Gastroesophageal sphincter (tissue), 3 donors: ENCODE results near the gene TRAPPC1.

ENCODE experiments used
- CTCF ChIP-seq, 4 experiments: fragments of 200-600 bp in 2 of 4; fragments of 450-650 bp in 2 of 4; sonication (generic) in 1 of 4; IDR thresholded peaks; one replicate each; pipeline ENCODE4 v1.5.1; 2017 to 2019; ENCODE audit warnings: antibody characterized with exemption in 4 of 4, mild to moderate bottlenecking in 2 of 4, moderate library complexity in 2 of 4
- POLR2A ChIP-seq, 2 donors: fragments of 450-650 bp; IDR thresholded peaks; one replicate each; pipeline ENCODE4 v1.6.1; 2017; ENCODE audit warnings: antibody characterized with exemption in 2 of 2, mild to moderate bottlenecking in 2 of 2, moderate library complexity in 1 of 2
- POLR2AphosphoS5 ChIP-seq: sonication (generic); formaldehyde crosslinking; IDR thresholded peaks from one replicate; pipeline ENCODE4 v1.6.1; 2017; ENCODE audit warnings: antibody characterized with exemption

GRCh38 chr17:7961421-7961820 lies 29.7 kb upstream of the TRAPPC1 start:
- no peak for TF ChIP-seq CTCF (IDR thresholded peaks at IDR 0.05)
- no peak for TF ChIP-seq POLR2A (IDR thresholded peaks at IDR 0.05)
- no peak for TF ChIP-seq POLR2AphosphoS5
